ENCODE results near the gene CHST12. TPM values are rescaled to one million over a fixed set of nuclear protein-coding genes. Genes with fewer than 3 reads are reported as not detected.

CHST12 gene
- total RNA-seq, 1 donor from 2014 or later, result 27.3 TPM

GRCh38 chr7:2437537-2438148 is 34.2 kb downstream of the CHST12 start:
- TF ChIP-seq, protein P1, sequence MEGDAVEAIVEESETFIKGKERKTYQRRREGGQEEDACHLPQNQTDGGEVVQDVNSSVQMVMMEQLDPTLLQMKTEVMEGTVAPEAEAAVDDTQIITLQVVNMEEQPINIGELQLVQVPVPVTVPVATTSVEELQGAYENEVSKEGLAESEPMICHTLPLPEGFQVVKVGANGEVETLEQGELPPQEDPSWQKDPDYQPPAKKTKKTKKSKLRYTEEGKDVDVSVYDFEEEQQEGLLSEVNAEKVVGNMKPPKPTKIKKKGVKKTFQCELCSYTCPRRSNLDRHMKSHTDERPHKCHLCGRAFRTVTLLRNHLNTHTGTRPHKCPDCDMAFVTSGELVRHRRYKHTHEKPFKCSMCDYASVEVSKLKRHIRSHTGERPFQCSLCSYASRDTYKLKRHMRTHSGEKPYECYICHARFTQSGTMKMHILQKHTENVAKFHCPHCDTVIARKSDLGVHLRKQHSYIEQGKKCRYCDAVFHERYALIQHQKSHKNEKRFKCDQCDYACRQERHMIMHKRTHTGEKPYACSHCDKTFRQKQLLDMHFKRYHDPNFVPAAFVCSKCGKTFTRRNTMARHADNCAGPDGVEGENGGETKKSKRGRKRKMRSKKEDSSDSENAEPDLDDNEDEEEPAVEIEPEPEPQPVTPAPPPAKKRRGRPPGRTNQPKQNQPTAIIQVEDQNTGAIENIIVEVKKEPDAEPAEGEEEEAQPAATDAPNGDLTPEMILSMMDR (IDR thresholded peaks at IDR 0.05; ENCODE audit: partially characterized antibody, unreplicated experiment), result no peak
- Mint-ChIP-seq H3K36me3 (ENCODE audit: unreplicated experiment) (peaks cover 8% of the 10 kb centered on the region), H3K27me3 (ENCODE audit: unreplicated experiment) (peaks cover 10% of the 10 kb centered on the region), H3K27ac (ENCODE audit: unreplicated experiment) (no peak overlapping the region), H3K4me3 (ENCODE audit: unreplicated experiment) (no peak overlapping the region), H3K9me3 (ENCODE audit: unreplicated experiment) (peaks cover 8% of the 10 kb centered on the region), H3K4me1 (ENCODE audit: low read depth, unreplicated experiment) (peaks cover 19% of the 10 kb centered on the region)
- DNase-seq, result no peak

DNA sequence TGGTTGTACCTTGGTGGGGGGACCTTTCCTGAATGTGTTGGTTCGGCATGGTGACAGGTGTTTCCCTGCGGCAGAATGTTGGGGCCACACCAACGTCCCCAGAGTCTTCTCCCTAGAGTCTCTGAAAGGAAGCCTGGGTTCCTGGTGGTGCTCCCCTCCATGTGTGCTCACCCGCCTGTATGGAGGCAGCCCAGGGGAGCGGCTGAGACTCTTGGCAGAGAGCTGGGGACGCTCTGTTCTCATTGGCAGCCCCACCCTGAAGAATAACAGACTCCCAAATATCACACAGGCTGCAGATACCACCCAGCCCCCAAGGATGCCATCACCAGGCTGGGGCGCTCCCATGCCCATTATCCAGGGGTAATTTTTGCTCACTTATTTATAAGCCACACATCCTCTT is 34.8 kb downstream of the CHST12 start:
- no peak overlapping the region for H3K27ac Mint-ChIP-seq (ENCODE audit: unreplicated experiment)
- no peak overlapping the region for H3K4me3 Mint-ChIP-seq (ENCODE audit: unreplicated experiment)
- H3K9me3 Mint-ChIP-seq (ENCODE audit: unreplicated experiment), result peaks cover 8% of the 10 kb centered on the region
- H3K36me3 Mint-ChIP-seq (ENCODE audit: unreplicated experiment), result peaks cover 8% of the 10 kb centered on the region
- TF ChIP-seq, protein P1 (IDR thresholded peaks at IDR 0.05; ENCODE audit: partially characterized antibody, unreplicated experiment), result no peak
- DNase-seq, result no peak
- H3K4me1 Mint-ChIP-seq (ENCODE audit: low read depth, unreplicated experiment), result peaks cover 19% of the 10 kb centered on the region
- peaks cover 10% of the 10 kb centered on the region for H3K27me3 Mint-ChIP-seq (ENCODE audit: unreplicated experiment)

DNA sequence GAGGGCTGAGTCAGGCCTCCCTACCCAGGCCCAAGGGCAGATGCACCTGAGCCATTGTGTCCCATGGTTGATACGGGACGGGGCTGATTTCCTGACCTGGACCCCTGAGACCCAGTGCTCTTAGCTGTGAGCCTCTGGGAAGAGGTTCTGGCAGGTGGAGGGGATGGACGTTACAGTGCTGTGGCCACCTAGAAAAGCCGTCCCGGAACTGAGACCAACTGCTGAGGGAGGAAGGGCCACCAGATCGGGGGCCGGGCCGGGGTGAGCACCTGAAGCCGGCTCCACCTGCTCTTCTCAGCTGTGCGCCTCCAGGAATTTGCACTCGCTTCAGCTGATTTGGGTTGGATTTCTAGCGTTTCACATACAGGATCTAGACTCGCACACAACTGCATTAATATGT is 35.4 kb downstream of the CHST12 start:
- Mint-ChIP-seq H3K4me3 (ENCODE audit: unreplicated experiment) (no peak overlapping the region), H3K27ac (ENCODE audit: unreplicated experiment) (no peak overlapping the region), H3K27me3 (ENCODE audit: unreplicated experiment) (peaks cover 10% of the 10 kb centered on the region), H3K4me1 (ENCODE audit: low read depth, unreplicated experiment) (peaks cover 19% of the 10 kb centered on the region), H3K9me3 (ENCODE audit: unreplicated experiment) (peaks cover 7% of the 10 kb centered on the region), H3K36me3 (ENCODE audit: unreplicated experiment) (peaks cover 5% of the 10 kb centered on the region)
- no peak for DNase-seq
- TF ChIP-seq, protein P1 (IDR thresholded peaks at IDR 0.05; ENCODE audit: partially characterized antibody, unreplicated experiment), result no peak

DNA sequence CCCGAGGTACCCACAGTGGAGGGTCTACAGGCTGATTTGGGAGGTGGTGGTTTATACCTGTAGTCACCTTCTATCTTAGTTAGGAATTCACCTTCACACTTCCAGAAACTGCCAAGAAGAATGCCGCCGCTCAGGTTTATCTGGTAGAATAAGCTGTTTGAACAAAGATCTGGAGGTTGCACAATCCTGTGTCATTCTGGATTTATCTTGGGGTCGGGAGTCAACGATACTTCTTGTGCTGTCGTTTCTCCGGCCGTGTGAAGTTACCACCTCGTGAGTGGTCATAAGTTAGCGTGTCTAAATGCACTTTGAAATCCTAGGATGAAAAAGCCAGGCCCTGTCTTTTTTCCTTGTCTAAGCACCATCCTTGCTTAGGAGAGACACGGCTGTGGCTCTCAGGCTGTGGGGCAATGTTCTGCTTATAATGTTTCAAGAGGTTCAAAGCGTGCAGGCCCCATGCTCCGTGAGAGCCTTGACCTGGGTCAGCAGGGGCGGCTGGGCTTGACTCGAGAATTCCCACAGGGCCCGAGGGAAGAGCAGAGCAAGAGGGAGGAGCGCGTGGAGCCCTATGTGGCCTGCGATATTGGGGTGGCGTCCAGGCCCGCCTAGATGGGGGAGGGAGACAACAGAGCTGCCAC is 37.3 kb downstream of the CHST12 start:
- Mint-ChIP-seq H3K4me1 (ENCODE audit: low read depth, unreplicated experiment) (peaks cover 19% of the 10 kb centered on the region), H3K27me3 (ENCODE audit: unreplicated experiment) (peaks cover 10% of the 10 kb centered on the region), H3K9me3 (ENCODE audit: unreplicated experiment) (peaks cover 7% of the 10 kb centered on the region), H3K4me3 (ENCODE audit: unreplicated experiment) (no peak overlapping the region), H3K27ac (ENCODE audit: unreplicated experiment) (no peak overlapping the region), H3K36me3 (ENCODE audit: unreplicated experiment) (peaks cover 4% of the 10 kb centered on the region)
- no peak for DNase-seq
- TF ChIP-seq, protein P1 (IDR thresholded peaks at IDR 0.05; ENCODE audit: partially characterized antibody, unreplicated experiment), result no peak

DNA sequence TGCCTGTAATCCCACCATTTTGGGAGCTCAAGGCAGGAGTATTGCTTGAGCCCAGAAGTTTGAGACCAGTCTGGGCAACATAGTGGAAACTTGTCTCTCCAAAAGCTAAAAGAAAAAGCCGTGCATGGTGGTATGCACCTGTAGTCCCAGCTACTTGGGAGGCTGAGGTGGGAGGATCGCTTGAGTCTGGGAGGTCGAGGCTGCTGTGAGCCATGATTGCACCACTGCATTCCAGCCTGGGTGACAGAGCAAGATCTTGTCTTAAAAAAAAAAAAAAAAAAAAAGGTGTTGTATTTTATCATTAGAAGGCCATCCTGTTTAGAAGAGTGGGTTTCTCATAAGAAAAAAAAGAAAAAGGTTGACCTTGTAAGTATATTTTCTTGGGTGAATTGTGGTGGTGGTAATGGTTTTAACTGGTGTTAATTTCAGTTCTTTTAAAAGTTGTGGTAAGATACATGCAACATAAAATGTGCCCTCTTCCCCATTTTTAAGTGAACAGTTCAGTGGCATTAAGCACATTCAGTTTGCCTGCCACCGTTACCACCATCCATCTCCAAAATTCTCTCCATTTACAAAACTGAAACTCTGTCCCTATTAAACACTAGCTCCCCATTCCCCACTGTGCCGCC is 38.1 kb downstream of the CHST12 start:
- H3K4me1 Mint-ChIP-seq (ENCODE audit: low read depth, unreplicated experiment), result peaks cover 19% of the 10 kb centered on the region
- H3K27ac Mint-ChIP-seq (ENCODE audit: unreplicated experiment), result no peak overlapping the region
- no peak overlapping the region for H3K4me3 Mint-ChIP-seq (ENCODE audit: unreplicated experiment)
- no peak for DNase-seq
- TF ChIP-seq, protein P1 (IDR thresholded peaks at IDR 0.05; ENCODE audit: partially characterized antibody, unreplicated experiment), result no peak
- peaks cover 10% of the 10 kb centered on the region for H3K27me3 Mint-ChIP-seq (ENCODE audit: unreplicated experiment)
- H3K36me3 Mint-ChIP-seq (ENCODE audit: unreplicated experiment), result no peaks in the 10 kb centered on the region
- peaks cover 7% of the 10 kb centered on the region for H3K9me3 Mint-ChIP-seq (ENCODE audit: unreplicated experiment)

Data from glutamatergic neuron (in vitro differentiated cells).